ENCODE results near the gene APC2. TPM values are rescaled to one million over a fixed set of nuclear protein-coding genes. Genes with fewer than 3 reads are reported as not detected.

The APC2 gene
- total and polyA plus RNA-seq, 4 donors: 0.03 to 0.42 (median 0.26) TPM; not detected in 1

GRCh38 chr19:1487576-1488281 lies 37.8 kb downstream of the APC2 start:
- WGBS, 2 donors: 92 to 93% methylated on average over 40 of the region's 40 CpGs
- no peak for DNase-seq
- intact Hi-C loops (cut with DNase I): no loop called here

GRCh38 chr19:1488282-1488601 lies 38.3 kb downstream of the APC2 start:
- Histone ChIP-seq H3K4me3 (ENCODE audit: low read length in 2 of 2) (no peak overlapping the region), H3K27me3 (ENCODE audit: control insufficient read depth in 1 of 2, insufficient read depth in 2 of 2, low read length in 1 of 2) (no peaks in the 10 kb centered on the region), H3K36me3 (ENCODE audit: control insufficient read depth in 1 of 2, insufficient read depth in 2 of 2, low read length in 1 of 2) (no peaks in the 10 kb centered on the region), H3K9me3 (ENCODE audit: control insufficient read depth, low read length) (no peaks in the 10 kb centered on the region), H3K27ac (ENCODE audit: low read depth in 1 of 2, low read length in 2 of 2) (no peak overlapping the region), H3K4me1 (ENCODE audit: control insufficient read depth in 1 of 2, insufficient read depth in 2 of 2, low read length in 2 of 2) (no peaks in the 10 kb centered on the region)
- intact Hi-C loops (cut with DNase I): no loop called here
- 90 to 94% methylated on average over 10 to 11 of the region's 11 CpGs for WGBS, 2 donors
- no peak for ATAC-seq (ENCODE audit: low FRiP score)
- DNase-seq: no peak

More at GRCh38 chr19:1487576-1488281, 37.8 kb downstream of the APC2 start:
- Histone ChIP-seq H3K36me3 (ENCODE audit: control insufficient read depth in 1 of 2, insufficient read depth in 2 of 2, low read length in 1 of 2) (no peaks in the 10 kb centered on the region), H3K4me3 (ENCODE audit: low read length in 2 of 2) (no peak overlapping the region), H3K27me3 (ENCODE audit: control insufficient read depth in 1 of 2, insufficient read depth in 2 of 2, low read length in 1 of 2) (no peaks in the 10 kb centered on the region), H3K9me3 (ENCODE audit: control insufficient read depth, low read length) (no peaks in the 10 kb centered on the region), H3K4me1 (ENCODE audit: control insufficient read depth in 1 of 2, insufficient read depth in 2 of 2, low read length in 2 of 2) (no peaks in the 10 kb centered on the region), H3K27ac (ENCODE audit: low read depth in 1 of 2, low read length in 2 of 2) (no peak overlapping the region)
- no peak for ATAC-seq (ENCODE audit: low FRiP score)

GRCh38 chr19:1489463-1490310 lies 39.8 kb downstream of the APC2 start:
- no peaks in the 10 kb centered on the region for H3K36me3 ChIP-seq (ENCODE audit: control insufficient read depth in 1 of 2, insufficient read depth in 2 of 2, low read length in 1 of 2)
- H3K27ac ChIP-seq (ENCODE audit: low read depth in 1 of 2, low read length in 2 of 2): no peak overlapping the region
- 27 to 32% methylated on average over 37 of the region's 37 CpGs for WGBS, 2 donors
- DNase-seq (peak in 1 of 2 donors; percentile 75), ATAC-seq (ENCODE audit: low FRiP score) (no peak)
- H3K4me3 ChIP-seq (ENCODE audit: low read length in 2 of 2): peak overlapping the region; percentile 4 to 54
- intact Hi-C loops (cut with DNase I): loop anchor here in 1 of 2 donors (1.0 to 2.0 kb wide), 2 partner anchors 10 to 51 kb away; partner anchors contain the start of genes C19orf25 and RPS15
- H3K4me1 ChIP-seq (ENCODE audit: control insufficient read depth in 1 of 2, insufficient read depth in 2 of 2, low read length in 2 of 2): no peaks in the 10 kb centered on the region
- H3K9me3 ChIP-seq (ENCODE audit: control insufficient read depth, low read length): no peaks in the 10 kb centered on the region
- no peaks in the 10 kb centered on the region for H3K27me3 ChIP-seq (ENCODE audit: control insufficient read depth in 1 of 2, insufficient read depth in 2 of 2, low read length in 1 of 2)

- Histone ChIP-seq H3K4me1 (ENCODE audit: control insufficient read depth in 1 of 2, insufficient read depth in 2 of 2, low read length in 2 of 2) (no peaks in the 10 kb centered on the region), H3K27ac (ENCODE audit: low read depth in 1 of 2, low read length in 2 of 2) (no peak within 1 kb of the TSS), H3K36me3 (ENCODE audit: control insufficient read depth in 1 of 2, insufficient read depth in 2 of 2, low read length in 1 of 2) (no peaks in the 10 kb centered on the region), H3K27me3 (ENCODE audit: control insufficient read depth in 1 of 2, insufficient read depth in 2 of 2, low read length in 1 of 2) (no peaks in the 10 kb centered on the region), H3K4me3 (ENCODE audit: low read length in 2 of 2) (peak within 1 kb of the TSS; percentile 18 to 54), H3K9me3 (ENCODE audit: control insufficient read depth, low read length) (no peaks in the 10 kb centered on the region)
- intact Hi-C loops (cut with DNase I): loop anchor here in 1 of 2 donors (1.0 to 2.0 kb wide), 2 partner anchors 11 to 52 kb away; partner anchors contain the start of genes C19orf25 and RPS15
- ATAC-seq (ENCODE audit: low FRiP score) (peak; percentile 96), DNase-seq (peak; percentile 99)
- 0 to 1% methylated on average over 43 to 74 of the region's 74 CpGs for WGBS, 2 donors
Observed at GRCh38 chr19:1490311-1491113, 40.6 kb downstream of the APC2 start, which contains the start of gene PCSK4. Gene PCSK4, minus strand, starts transcription at chr19:1490350. Its CDS starts 4 bp downstream, at chr19:1490346.

GRCh38 chr19:1491114-1491848 lies 41.4 kb downstream of the APC2 start, which contains the start of gene REEP6:
Gene REEP6, plus strand, starts transcription at chr19:1491181. Its CDS starts 89 bp downstream, at chr19:1491270.
- peak within 1 kb of the TSS; percentile 18 to 54 for H3K4me3 ChIP-seq (ENCODE audit: low read length in 2 of 2)
- H3K9me3 ChIP-seq (ENCODE audit: control insufficient read depth, low read length): no peaks in the 10 kb centered on the region
- DNase-seq (peak in 1 of 2 donors; percentile 78), ATAC-seq (ENCODE audit: low FRiP score) (no peak)
- WGBS, 2 donors: 2 to 5% methylated on average over 19 to 73 of the region's 73 CpGs
- no peaks in the 10 kb centered on the region for H3K36me3 ChIP-seq (ENCODE audit: control insufficient read depth in 1 of 2, insufficient read depth in 2 of 2, low read length in 1 of 2)
- no peaks in the 10 kb centered on the region for H3K27me3 ChIP-seq (ENCODE audit: control insufficient read depth in 1 of 2, insufficient read depth in 2 of 2, low read length in 1 of 2)
- intact Hi-C loops (cut with DNase I): loop anchor here in 1 of 2 donors (2.0 kb wide), 1 partner anchor 52 kb away; the partner anchor contains the start of gene RPS15
- no peak within 1 kb of the TSS for H3K27ac ChIP-seq (ENCODE audit: low read depth in 1 of 2, low read length in 2 of 2)
- H3K4me1 ChIP-seq (ENCODE audit: control insufficient read depth in 1 of 2, insufficient read depth in 2 of 2, low read length in 2 of 2): no peaks in the 10 kb centered on the region

- ATAC-seq (ENCODE audit: low FRiP score): no peak
- H3K36me3 ChIP-seq (ENCODE audit: control insufficient read depth in 1 of 2, insufficient read depth in 2 of 2, low read length in 1 of 2): no peaks in the 10 kb centered on the region
- no peak overlapping the region for H3K4me3 ChIP-seq (ENCODE audit: low read length in 2 of 2)
- H3K27me3 ChIP-seq (ENCODE audit: control insufficient read depth in 1 of 2, insufficient read depth in 2 of 2, low read length in 1 of 2): no peaks in the 10 kb centered on the region
- H3K4me1 ChIP-seq (ENCODE audit: control insufficient read depth in 1 of 2, insufficient read depth in 2 of 2, low read length in 2 of 2): no peaks in the 10 kb centered on the region
- WGBS, 2 donors: 55 to 58% methylated on average over 12 of the region's 12 CpGs
- no peak overlapping the region for H3K27ac ChIP-seq (ENCODE audit: low read depth in 1 of 2, low read length in 2 of 2)
- no peak for DNase-seq
- no peaks in the 10 kb centered on the region for H3K9me3 ChIP-seq (ENCODE audit: control insufficient read depth, low read length)
- intact Hi-C loops (cut with DNase I): loop anchor here in 1 of 2 donors (2.0 kb wide), 1 partner anchor 53 kb away; the partner anchor contains the start of gene RPS15
Observed at GRCh38 chr19:1491849-1492170, 41.9 kb downstream of the APC2 start.

GRCh38 chr19:1492474-1493006 lies 42.6 kb downstream of the APC2 start:
- H3K27me3 ChIP-seq (ENCODE audit: control insufficient read depth in 1 of 2, insufficient read depth in 2 of 2, low read length in 1 of 2): no peaks in the 10 kb centered on the region
- DNase-seq (no peak), ATAC-seq (ENCODE audit: low FRiP score) (no peak)
- H3K4me3 ChIP-seq (ENCODE audit: low read length in 2 of 2): no peak overlapping the region
- H3K27ac ChIP-seq (ENCODE audit: low read depth in 1 of 2, low read length in 2 of 2): no peak overlapping the region
- intact Hi-C loops (cut with DNase I): no loop called here
- WGBS, 2 donors: 76 to 81% methylated on average over 10 of the region's 10 CpGs
- H3K36me3 ChIP-seq (ENCODE audit: control insufficient read depth in 1 of 2, insufficient read depth in 2 of 2, low read length in 1 of 2): no peaks in the 10 kb centered on the region
- no peaks in the 10 kb centered on the region for H3K4me1 ChIP-seq (ENCODE audit: control insufficient read depth in 1 of 2, insufficient read depth in 2 of 2, low read length in 2 of 2)
- H3K9me3 ChIP-seq (ENCODE audit: control insufficient read depth, low read length): no peaks in the 10 kb centered on the region

Measured in aorta (tissue), 5 donors.